Ishikawa (cell line): ENCODE results near the gene NUTF2.

Source experiments
- CEBPB ChIP-seq: IDR thresholded peaks from 2 replicates; pipeline ENCODE4 v1.6.1; 2012
- CREB1 ChIP-seq: IDR thresholded peaks from 2 replicates; pipeline ENCODE4 v1.6.1; 2012; ENCODE audit warnings: low read depth
- EP300 ChIP-seq: IDR thresholded peaks from 2 replicates; pipeline ENCODE4 v1.6.1; 2012; ENCODE audit warnings: borderline replicate concordance
- FOXM1 ChIP-seq: IDR thresholded peaks from 2 replicates; pipeline ENCODE4 v1.6.1; 2012; ENCODE audit warnings: low read depth, borderline replicate concordance
- NFIC ChIP-seq: IDR thresholded peaks from 2 replicates; pipeline ENCODE4 v1.6.1; 2012
- RAD21 ChIP-seq: IDR thresholded peaks from 2 replicates; pipeline ENCODE4 v1.6.1; 2012; ENCODE audit warnings: low read depth
- TAF1 ChIP-seq: IDR thresholded peaks from 2 replicates; pipeline ENCODE4 v1.6.1; 2012; ENCODE audit warnings: low read depth, mild to moderate bottlenecking
- TCF12 ChIP-seq: IDR thresholded peaks from 2 replicates; pipeline ENCODE4 v1.6.1; 2012; ENCODE audit warnings: low read depth
- TEAD4 ChIP-seq: IDR thresholded peaks from 2 replicates; pipeline ENCODE4 v1.6.1; 2012
- YY1 ChIP-seq: IDR thresholded peaks from 2 replicates; pipeline ENCODE4 v1.6.1; 2012; ENCODE audit warnings: low read depth
- ZBTB7A ChIP-seq: IDR thresholded peaks from 2 replicates; pipeline ENCODE4 v1.6.1; 2012; ENCODE audit warnings: low read depth
- TF ChIP-seq, protein P1 (sequence below): IDR thresholded peaks from 2 replicates; pipeline ENCODE4 v1.6.1; 2012
- TF ChIP-seq, protein P2 (sequence below): IDR thresholded peaks from 2 replicates; pipeline ENCODE4 v1.6.1; 2012
- TF ChIP-seq, protein P3 (sequence below): IDR thresholded peaks from 2 replicates; pipeline ENCODE4 v1.6.1; 2012; ENCODE audit warnings: low read depth, mild to moderate bottlenecking

DNA sequence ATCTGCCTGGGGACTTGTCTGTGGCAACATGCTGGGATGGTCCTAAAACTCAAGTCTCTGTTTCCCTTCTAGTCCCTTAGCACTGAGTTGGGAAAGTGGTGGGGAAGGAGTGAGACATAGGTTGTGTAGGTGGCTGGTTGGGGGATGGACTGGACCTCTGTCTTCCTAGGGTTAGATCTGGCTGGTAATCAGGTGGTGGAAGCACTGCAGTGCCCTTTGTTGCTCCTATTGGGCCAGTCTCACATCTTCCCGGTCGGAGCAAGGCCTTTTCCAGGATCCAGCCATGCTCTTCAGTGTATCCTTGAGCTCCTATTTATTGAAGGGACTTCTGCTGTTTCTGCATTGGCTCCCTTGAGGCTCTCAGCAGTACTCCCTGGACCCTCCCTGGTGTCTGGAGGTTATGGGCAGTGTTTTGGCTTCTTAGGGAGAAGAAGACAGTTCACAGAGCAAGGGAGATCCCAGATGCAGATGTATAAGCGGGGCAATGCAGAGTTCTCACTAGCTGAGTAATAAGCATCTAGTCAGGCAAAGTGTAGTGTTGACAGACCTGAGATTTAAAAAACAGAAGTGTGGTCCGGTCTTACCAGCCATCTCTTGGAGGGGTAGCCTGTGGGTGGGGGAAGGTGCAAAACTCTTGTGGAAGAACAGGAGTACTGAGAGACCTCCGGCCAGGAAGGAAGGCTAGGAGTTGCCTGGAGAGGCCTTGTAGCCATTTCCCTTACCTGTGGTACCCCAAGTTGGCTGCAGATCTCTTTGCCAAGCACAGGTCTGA is 1.3 kb upstream of the NUTF2 start:
- TF ChIP-seq, protein P1, sequence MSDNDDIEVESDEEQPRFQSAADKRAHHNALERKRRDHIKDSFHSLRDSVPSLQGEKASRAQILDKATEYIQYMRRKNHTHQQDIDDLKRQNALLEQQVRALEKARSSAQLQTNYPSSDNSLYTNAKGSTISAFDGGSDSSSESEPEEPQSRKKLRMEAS, result no peak
- TF ChIP-seq FOXM1, result no peak
- TF ChIP-seq, protein P2, sequence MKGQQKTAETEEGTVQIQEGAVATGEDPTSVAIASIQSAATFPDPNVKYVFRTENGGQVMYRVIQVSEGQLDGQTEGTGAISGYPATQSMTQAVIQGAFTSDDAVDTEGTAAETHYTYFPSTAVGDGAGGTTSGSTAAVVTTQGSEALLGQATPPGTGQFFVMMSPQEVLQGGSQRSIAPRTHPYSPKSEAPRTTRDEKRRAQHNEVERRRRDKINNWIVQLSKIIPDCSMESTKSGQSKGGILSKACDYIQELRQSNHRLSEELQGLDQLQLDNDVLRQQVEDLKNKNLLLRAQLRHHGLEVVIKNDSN, result no peak
- TF ChIP-seq TEAD4, result no peak
- TF ChIP-seq, protein P3, sequence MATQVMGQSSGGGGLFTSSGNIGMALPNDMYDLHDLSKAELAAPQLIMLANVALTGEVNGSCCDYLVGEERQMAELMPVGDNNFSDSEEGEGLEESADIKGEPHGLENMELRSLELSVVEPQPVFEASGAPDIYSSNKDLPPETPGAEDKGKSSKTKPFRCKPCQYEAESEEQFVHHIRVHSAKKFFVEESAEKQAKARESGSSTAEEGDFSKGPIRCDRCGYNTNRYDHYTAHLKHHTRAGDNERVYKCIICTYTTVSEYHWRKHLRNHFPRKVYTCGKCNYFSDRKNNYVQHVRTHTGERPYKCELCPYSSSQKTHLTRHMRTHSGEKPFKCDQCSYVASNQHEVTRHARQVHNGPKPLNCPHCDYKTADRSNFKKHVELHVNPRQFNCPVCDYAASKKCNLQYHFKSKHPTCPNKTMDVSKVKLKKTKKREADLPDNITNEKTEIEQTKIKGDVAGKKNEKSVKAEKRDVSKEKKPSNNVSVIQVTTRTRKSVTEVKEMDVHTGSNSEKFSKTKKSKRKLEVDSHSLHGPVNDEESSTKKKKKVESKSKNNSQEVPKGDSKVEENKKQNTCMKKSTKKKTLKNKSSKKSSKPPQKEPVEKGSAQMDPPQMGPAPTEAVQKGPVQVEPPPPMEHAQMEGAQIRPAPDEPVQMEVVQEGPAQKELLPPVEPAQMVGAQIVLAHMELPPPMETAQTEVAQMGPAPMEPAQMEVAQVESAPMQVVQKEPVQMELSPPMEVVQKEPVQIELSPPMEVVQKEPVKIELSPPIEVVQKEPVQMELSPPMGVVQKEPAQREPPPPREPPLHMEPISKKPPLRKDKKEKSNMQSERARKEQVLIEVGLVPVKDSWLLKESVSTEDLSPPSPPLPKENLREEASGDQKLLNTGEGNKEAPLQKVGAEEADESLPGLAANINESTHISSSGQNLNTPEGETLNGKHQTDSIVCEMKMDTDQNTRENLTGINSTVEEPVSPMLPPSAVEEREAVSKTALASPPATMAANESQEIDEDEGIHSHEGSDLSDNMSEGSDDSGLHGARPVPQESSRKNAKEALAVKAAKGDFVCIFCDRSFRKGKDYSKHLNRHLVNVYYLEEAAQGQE, result no peak
- TF ChIP-seq CEBPB, result no peak
- TF ChIP-seq TCF12, result no peak
- TF ChIP-seq TAF1, result no peak
- TF ChIP-seq EP300, result no peak
- no peak for TF ChIP-seq YY1
- no peak for TF ChIP-seq NFIC
- TF ChIP-seq CREB1, result no peak
- TF ChIP-seq ZBTB7A, result no peak
- TF ChIP-seq RAD21, result no peak
